Activated CD8-positive, alpha-beta T cell treated with anti-CD3 and anti-CD28 coated beads, Interleukin-2, amount 10 ng/mL, durations not matched to agents 7 days and 5 days (primary cell): ENCODE data around the gene DIAPH2. TPM values are rescaled to one million over a fixed set of nuclear protein-coding genes. Genes with fewer than 3 reads are reported as not detected.

Experiments used
- ATAC-seq: fragments of 150-1000 bp; cut with Tn5 transposase; one replicate; pipeline ENCODE4 v1.10.0; 2021; ENCODE audit warnings: moderate library complexity
- CTCF ChIA-PET: fragments of 350-600 bp; sonication (Branson Sonifier 250); formaldehyde crosslinking; loops from one replicate; lab custom pipeline; 2021; ENCODE audit warnings: antibody characterized with exemption; lab: Charles Lee
- POLR2A ChIA-PET: fragments of 350-600 bp; sonication (Branson Sonifier 250); formaldehyde crosslinking; loops from one replicate; lab custom pipeline; 2021; ENCODE audit warnings: antibody characterized with exemption; lab: Charles Lee
- DNase-seq: peaks from one replicate; pipeline ENCODE4 v3.0.0-alpha.2; 2020
- H3K27ac Mint-ChIP-seq: one replicate; pipeline ENCODE4 v1.8.0; 2021; ENCODE audit warnings: mild to moderate bottlenecking, mixed read lengths
- H3K27me3 Mint-ChIP-seq: one replicate; pipeline ENCODE4 v1.8.0; 2021; ENCODE audit warnings: low read depth, mixed read lengths
- H3K36me3 Mint-ChIP-seq: one replicate; pipeline ENCODE4 v1.8.0; 2021; ENCODE audit warnings: low read depth, mixed read lengths
- H3K4me1 Mint-ChIP-seq: one replicate; pipeline ENCODE4 v1.8.0; 2021; ENCODE audit warnings: low read depth, mixed read lengths
- H3K4me3 Mint-ChIP-seq: one replicate; pipeline ENCODE4 v1.8.0; 2021; ENCODE audit warnings: mild to moderate bottlenecking, mixed read lengths
- H3K9me3 Mint-ChIP-seq: one replicate; pipeline ENCODE4 v1.8.0; 2022; ENCODE audit warnings: mixed read lengths; ENCODE audit not compliant: insufficient read depth
- total RNA-seq, 2 experiments: library from RNA; stranded (reverse); gene quantifications; one replicate each; pipeline ENCODE4 v1.2.3, GENCODE V29; 2021

Gene DIAPH2
- total RNA-seq, 2 experiments from 2014 or later: 14.1 to 14.4 TPM

GRCh38 chrX:96770315-96770714 is 85.7 kb downstream of the DIAPH2 start:
- Mint-ChIP-seq H3K27me3 (no peaks in the 10 kb centered on the region), H3K4me1 (no peaks in the 10 kb centered on the region), H3K27ac (no peak overlapping the region), H3K36me3 (no peaks in the 10 kb centered on the region), H3K4me3 (no peak overlapping the region), H3K9me3 (no peaks in the 10 kb centered on the region)
- no peak for ATAC-seq
- ChIA-PET CTCF (interaction anchor here (1.0 kb wide), 1 partner anchor 88 kb away, joined by 3 read pairs; no protein-coding TSS in a partner anchor), POLR2A (no interaction called here)
- DNase-seq: no peak

DNA sequence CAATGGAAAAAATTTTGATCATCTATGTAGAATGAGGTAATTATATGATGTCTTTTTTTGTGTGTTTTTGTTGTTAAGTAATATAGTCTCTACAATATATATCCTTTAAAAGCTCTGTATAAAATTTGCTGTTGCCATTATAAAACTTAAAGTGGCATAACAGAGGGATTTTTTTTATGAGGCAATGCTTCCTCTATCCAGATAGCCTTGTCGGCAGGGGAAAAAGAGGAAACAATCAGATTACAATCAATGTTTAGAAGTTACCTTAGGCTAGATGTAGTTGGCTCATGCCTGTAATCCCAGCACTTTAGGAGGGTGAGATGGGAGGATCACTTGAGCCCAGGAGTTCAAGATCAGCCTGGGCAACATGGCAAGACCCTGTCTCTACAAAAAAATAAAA is 86.8 kb downstream of the DIAPH2 start:
- Mint-ChIP-seq H3K9me3 (no peaks in the 10 kb centered on the region), H3K4me3 (no peak overlapping the region), H3K27me3 (no peaks in the 10 kb centered on the region), H3K4me1 (no peaks in the 10 kb centered on the region), H3K27ac (no peak overlapping the region), H3K36me3 (no peaks in the 10 kb centered on the region)
- ChIA-PET CTCF (no interaction called here), POLR2A (no interaction called here)
- DNase-seq (no peak), ATAC-seq (no peak)

- Mint-ChIP-seq H3K36me3 (no peaks in the 10 kb centered on the region), H3K27ac (no peak overlapping the region)
- no peak for ATAC-seq
These were observed 89.5 kb downstream of the DIAPH2 start for GRCh38 chrX:96774116-96774515.

DNA sequence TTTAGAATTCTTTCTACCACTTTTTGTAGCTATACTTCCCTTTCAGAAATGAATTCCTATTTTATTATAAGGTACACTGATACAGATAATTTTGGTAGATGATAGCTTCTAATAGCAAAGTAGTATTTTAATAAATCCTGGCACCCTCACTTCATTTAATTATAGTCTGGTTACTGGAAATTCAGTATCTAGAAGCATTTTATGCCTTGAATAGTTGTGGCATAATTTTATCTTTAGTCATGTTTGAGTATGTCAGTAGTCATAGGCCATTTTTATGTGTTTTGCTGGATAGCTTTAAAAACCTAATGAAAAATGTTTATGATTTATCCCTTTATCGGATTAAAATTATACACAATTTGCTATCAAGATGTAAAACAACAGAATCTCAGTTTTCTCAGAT is 92.3 kb downstream of the DIAPH2 start:
- no peaks in the 10 kb centered on the region for H3K9me3 Mint-ChIP-seq
- DNase-seq (no peak), ATAC-seq (no peak)
- no peaks in the 10 kb centered on the region for H3K36me3 Mint-ChIP-seq
- H3K4me3 Mint-ChIP-seq: no peak overlapping the region
- CTCF ChIA-PET: no interaction called here
- no peak overlapping the region for H3K27ac Mint-ChIP-seq
- H3K4me1 Mint-ChIP-seq: no peaks in the 10 kb centered on the region
- H3K27me3 Mint-ChIP-seq: no peaks in the 10 kb centered on the region
- POLR2A ChIA-PET: no interaction called here

More at GRCh38 chrX:96774116-96774515, 89.5 kb downstream of the DIAPH2 start:
- no peak overlapping the region for H3K4me3 Mint-ChIP-seq
- H3K4me1 Mint-ChIP-seq: no peaks in the 10 kb centered on the region
- no peak for DNase-seq
- ChIA-PET POLR2A (no interaction called here), CTCF (no interaction called here)
- no peaks in the 10 kb centered on the region for H3K9me3 Mint-ChIP-seq
- H3K27me3 Mint-ChIP-seq: no peaks in the 10 kb centered on the region

DNA sequence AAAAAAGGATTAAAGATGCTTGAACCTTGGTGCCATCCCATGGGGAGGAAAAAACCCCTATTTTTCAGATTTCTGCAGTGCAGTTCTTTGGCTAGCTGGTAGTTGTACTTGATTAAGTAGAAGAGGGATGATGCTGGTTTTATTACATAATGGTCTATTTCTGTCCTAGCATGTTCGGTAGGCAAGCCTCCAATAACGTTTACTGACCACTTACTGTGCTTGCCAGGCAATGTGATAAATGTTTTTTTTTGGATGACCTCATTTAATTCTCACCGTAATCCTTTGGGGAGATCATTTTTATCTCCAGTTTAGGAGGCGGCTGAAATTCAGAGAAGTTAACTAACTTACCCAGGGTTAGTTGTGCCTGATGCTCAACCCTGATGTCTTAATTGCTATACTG is 106.9 kb downstream of the DIAPH2 start:
- Mint-ChIP-seq H3K4me3 (no peak overlapping the region), H3K4me1 (no peaks in the 10 kb centered on the region)
- CTCF ChIA-PET: no interaction called here

GRCh38 chrX:96792047-96792446 is 107.4 kb downstream of the DIAPH2 start:
- Mint-ChIP-seq H3K27me3 (no peaks in the 10 kb centered on the region), H3K4me3 (no peak overlapping the region), H3K36me3 (no peaks in the 10 kb centered on the region), H3K27ac (no peak overlapping the region), H3K4me1 (no peaks in the 10 kb centered on the region), H3K9me3 (no peaks in the 10 kb centered on the region)
- ATAC-seq (no peak), DNase-seq (no peak)
- CTCF ChIA-PET: no interaction called here
- POLR2A ChIA-PET: no interaction called here

More for the DNA sequence above, 106.9 kb downstream of the DIAPH2 start:
- DNase-seq (no peak), ATAC-seq (no peak)
- H3K27me3 Mint-ChIP-seq: no peaks in the 10 kb centered on the region
- no peaks in the 10 kb centered on the region for H3K36me3 Mint-ChIP-seq
- no peak overlapping the region for H3K27ac Mint-ChIP-seq
- no peaks in the 10 kb centered on the region for H3K9me3 Mint-ChIP-seq
- POLR2A ChIA-PET: no interaction called here

- ATAC-seq (no peak), DNase-seq (no peak)
- no peak overlapping the region for H3K27ac Mint-ChIP-seq
- H3K36me3 Mint-ChIP-seq: no peaks in the 10 kb centered on the region
- no peak overlapping the region for H3K4me3 Mint-ChIP-seq
- H3K9me3 Mint-ChIP-seq: no peaks in the 10 kb centered on the region
- ChIA-PET POLR2A (no interaction called here), CTCF (no interaction called here)
- H3K4me1 Mint-ChIP-seq: no peaks in the 10 kb centered on the region
- no peaks in the 10 kb centered on the region for H3K27me3 Mint-ChIP-seq
These were observed 114.3 kb downstream of the DIAPH2 start for GRCh38 chrX:96798982-96799381.

DNA sequence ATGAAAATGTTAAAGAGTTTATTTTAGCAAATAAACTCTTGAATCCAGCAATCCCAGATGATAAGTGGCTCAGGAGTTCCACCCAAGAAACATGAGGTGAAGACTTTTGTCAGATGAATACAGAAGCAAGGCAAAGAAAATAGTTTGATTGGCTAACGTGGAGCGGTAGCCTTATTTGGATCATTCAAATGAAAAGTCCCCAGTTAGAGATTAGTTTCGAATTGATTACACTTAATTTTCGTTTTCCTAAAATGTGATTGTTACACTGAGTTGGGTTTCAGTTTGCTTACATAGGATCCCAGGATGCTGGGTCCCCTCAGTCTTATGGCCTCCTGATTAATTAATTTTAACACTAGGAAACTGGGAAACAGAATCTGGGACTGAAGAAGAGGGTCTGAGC is 122.7 kb downstream of the DIAPH2 start:
- H3K27me3 Mint-ChIP-seq: no peaks in the 10 kb centered on the region
- no peaks in the 10 kb centered on the region for H3K9me3 Mint-ChIP-seq
- H3K4me1 Mint-ChIP-seq: no peaks in the 10 kb centered on the region
- H3K36me3 Mint-ChIP-seq: no peaks in the 10 kb centered on the region
- H3K4me3 Mint-ChIP-seq: no peak overlapping the region
- POLR2A ChIA-PET: interaction anchor here (0.6 kb wide), 1 partner anchor 359 kb away, joined by 4 read pairs; no protein-coding TSS in a partner anchor
- ATAC-seq (no peak), DNase-seq (no peak)
- CTCF ChIA-PET: no interaction called here
- H3K27ac Mint-ChIP-seq: no peak overlapping the region

GRCh38 chrX:96820935-96821334 is 136.3 kb downstream of the DIAPH2 start:
- H3K27ac Mint-ChIP-seq: no peak overlapping the region
- ATAC-seq (no peak), DNase-seq (no peak)
- no peaks in the 10 kb centered on the region for H3K27me3 Mint-ChIP-seq
- H3K9me3 Mint-ChIP-seq: no peaks in the 10 kb centered on the region
- ChIA-PET CTCF (no interaction called here), POLR2A (interaction anchor here (0.7 kb wide), 1 partner anchor 128 kb away, joined by 3 read pairs; no protein-coding TSS in a partner anchor)
- no peak overlapping the region for H3K4me3 Mint-ChIP-seq
- H3K36me3 Mint-ChIP-seq: no peaks in the 10 kb centered on the region
- no peaks in the 10 kb centered on the region for H3K4me1 Mint-ChIP-seq

DNA sequence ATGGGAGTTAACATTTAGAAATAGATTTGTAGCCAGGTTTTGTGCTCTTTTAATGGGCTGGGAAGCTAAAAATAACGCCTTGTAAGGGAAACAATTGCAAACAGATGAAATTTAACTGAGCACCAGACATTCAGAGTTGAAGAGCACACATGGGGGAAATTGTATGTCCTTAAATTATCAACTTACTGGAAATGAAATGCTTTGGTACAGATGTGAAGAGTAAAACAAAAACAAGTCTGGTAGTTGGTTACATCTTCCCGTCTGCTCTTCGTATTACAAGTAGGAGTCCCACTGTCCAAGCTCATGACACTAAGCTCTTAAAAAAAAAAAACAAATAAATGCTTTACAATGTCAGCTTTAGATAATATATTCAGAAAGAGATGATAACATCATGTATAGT is 139.5 kb downstream of the DIAPH2 start:
- H3K9me3 Mint-ChIP-seq: no peaks in the 10 kb centered on the region
- ChIA-PET POLR2A (no interaction called here), CTCF (no interaction called here)
- H3K27me3 Mint-ChIP-seq: no peaks in the 10 kb centered on the region
- no peaks in the 10 kb centered on the region for H3K4me1 Mint-ChIP-seq
- no peak overlapping the region for H3K27ac Mint-ChIP-seq
- DNase-seq: no peak
- H3K4me3 Mint-ChIP-seq: no peak overlapping the region
- no peak for ATAC-seq
- H3K36me3 Mint-ChIP-seq: no peaks in the 10 kb centered on the region

- H3K9me3 Mint-ChIP-seq: no peaks in the 10 kb centered on the region
- POLR2A ChIA-PET: no interaction called here
- DNase-seq (no peak), ATAC-seq (no peak)
- H3K4me1 Mint-ChIP-seq: no peaks in the 10 kb centered on the region
- H3K4me3 Mint-ChIP-seq: no peak overlapping the region
- H3K27me3 Mint-ChIP-seq: no peaks in the 10 kb centered on the region
- CTCF ChIA-PET: no interaction called here
- no peaks in the 10 kb centered on the region for H3K36me3 Mint-ChIP-seq
- no peak overlapping the region for H3K27ac Mint-ChIP-seq
These were observed 148.7 kb downstream of the DIAPH2 start for GRCh38 chrX:96833333-96833732.

GRCh38 chrX:96834137-96834536 is 149.5 kb downstream of the DIAPH2 start:
- H3K27ac Mint-ChIP-seq: no peak overlapping the region
- POLR2A ChIA-PET: no interaction called here
- CTCF ChIA-PET: no interaction called here

DNA sequence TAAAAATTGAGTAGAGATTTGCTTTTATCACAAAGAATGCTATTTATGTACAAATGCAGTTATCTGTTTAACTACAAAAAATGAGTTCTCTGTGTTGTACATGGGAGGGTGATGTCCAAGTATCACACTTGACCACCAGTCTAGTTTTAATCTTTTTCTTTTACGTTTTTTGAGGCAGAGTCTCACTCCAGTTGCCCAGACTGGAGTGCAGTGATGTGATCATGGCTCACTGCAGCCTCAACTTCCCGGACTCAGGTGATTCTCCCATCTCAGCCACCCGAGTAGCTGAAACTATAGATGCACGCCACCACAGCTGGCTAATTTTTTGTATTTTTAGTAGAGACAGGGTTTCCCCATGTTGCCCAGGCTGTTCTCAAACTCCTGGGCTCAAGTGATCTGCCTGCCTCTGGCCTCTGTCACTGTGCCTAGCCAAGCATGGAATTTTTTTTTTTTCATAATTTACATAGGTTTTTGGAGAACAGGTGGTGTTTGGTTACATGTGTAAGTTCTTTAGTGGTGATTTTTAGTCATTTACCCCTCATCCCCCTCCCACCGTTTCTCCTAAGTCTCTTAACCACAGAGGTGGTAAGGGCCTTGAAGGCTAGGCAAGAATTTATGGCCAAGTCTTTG is 151.1 kb downstream of the DIAPH2 start:
- CTCF ChIA-PET: no interaction called here
- H3K27me3 Mint-ChIP-seq: no peaks in the 10 kb centered on the region
- POLR2A ChIA-PET: no interaction called here
- no peaks in the 10 kb centered on the region for H3K36me3 Mint-ChIP-seq
- no peak for DNase-seq
- H3K27ac Mint-ChIP-seq: no peak overlapping the region
- H3K4me1 Mint-ChIP-seq: no peaks in the 10 kb centered on the region
- no peaks in the 10 kb centered on the region for H3K9me3 Mint-ChIP-seq
- no peak for ATAC-seq
- no peak overlapping the region for H3K4me3 Mint-ChIP-seq

More at GRCh38 chrX:96834137-96834536, 149.5 kb downstream of the DIAPH2 start:
- Mint-ChIP-seq H3K4me1 (no peaks in the 10 kb centered on the region), H3K27me3 (no peaks in the 10 kb centered on the region), H3K9me3 (no peaks in the 10 kb centered on the region), H3K4me3 (no peak overlapping the region), H3K36me3 (no peaks in the 10 kb centered on the region)
- DNase-seq: no peak
- no peak for ATAC-seq
